ENCODE results near the gene CTNNA3. TPM values are rescaled to one million over a fixed set of nuclear protein-coding genes. Genes with fewer than 3 reads are reported as not detected.

CTNNA3 gene
- total and polyA plus RNA-seq, 4 donors = 0.38 to 8.9 (median 5.2) TPM

DNA sequence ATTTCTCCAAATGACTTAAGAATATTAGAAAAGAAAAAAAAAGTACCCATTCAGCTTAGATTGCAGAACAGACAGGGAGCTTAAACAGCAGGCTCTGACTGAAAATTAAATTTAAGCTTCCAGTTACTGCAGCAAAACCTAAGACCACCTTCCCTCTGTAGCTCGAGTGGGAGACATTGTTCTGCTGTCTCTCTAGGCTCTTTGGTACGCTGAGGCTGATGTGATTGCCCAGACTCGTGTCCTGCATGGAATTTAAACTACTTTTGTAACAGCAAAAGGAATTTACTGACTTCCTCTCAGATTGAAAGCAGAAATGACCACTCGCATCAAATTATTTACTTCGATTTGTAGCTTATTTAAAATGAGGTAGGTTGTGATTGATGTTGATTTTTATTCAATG is 645.6 kb downstream of the CTNNA3 start:
- Histone ChIP-seq H3K27me3 (ENCODE audit: control insufficient read depth in 1 of 2, insufficient read depth in 2 of 2, low read length in 1 of 2) (no peaks in the 10 kb centered on the region), H3K4me1 (ENCODE audit: control insufficient read depth in 1 of 2, insufficient read depth in 2 of 2, low read length in 2 of 2) (no peaks in the 10 kb centered on the region), H3K36me3 (ENCODE audit: control insufficient read depth in 1 of 2, insufficient read depth in 2 of 2, low read length in 1 of 2) (no peaks in the 10 kb centered on the region), H3K4me3 (ENCODE audit: low read length in 2 of 2) (no peak overlapping the region), H3K9me3 (ENCODE audit: control insufficient read depth, low read length) (no peaks in the 10 kb centered on the region), H3K27ac (ENCODE audit: low read depth in 1 of 2, low read length in 2 of 2) (no peak overlapping the region)
- WGBS, 2 donors = 29 to 39% methylated on average over 5 of the region's 5 CpGs
- DNase-seq (no peak), ATAC-seq (ENCODE audit: low FRiP score) (no peak)
- intact Hi-C loops (cut with DNase I) = no loop called here

DNA sequence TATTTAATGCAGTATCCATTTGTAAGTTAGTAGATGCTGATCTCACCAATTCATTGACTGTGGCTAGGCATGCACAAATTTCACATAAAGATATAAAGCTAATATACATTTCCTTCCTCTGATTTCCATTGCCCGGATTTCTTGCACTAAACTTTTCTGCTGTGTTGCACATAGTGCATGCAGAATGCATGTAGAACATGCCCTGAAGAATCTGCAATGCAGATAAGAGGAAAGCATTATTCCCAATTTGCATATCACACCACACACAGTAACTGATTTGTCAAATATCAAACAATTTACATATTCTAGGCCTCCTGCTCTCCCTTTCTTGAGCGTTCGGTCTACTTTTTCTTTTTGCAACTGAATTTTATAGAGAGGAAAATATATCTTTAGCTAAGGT is 646.0 kb downstream of the CTNNA3 start:
- ATAC-seq (ENCODE audit: low FRiP score) = no peak
- Histone ChIP-seq H3K27ac (ENCODE audit: low read depth in 1 of 2, low read length in 2 of 2) (no peak overlapping the region), H3K9me3 (ENCODE audit: control insufficient read depth, low read length) (no peaks in the 10 kb centered on the region), H3K4me3 (ENCODE audit: low read length in 2 of 2) (no peak overlapping the region), H3K27me3 (ENCODE audit: control insufficient read depth in 1 of 2, insufficient read depth in 2 of 2, low read length in 1 of 2) (no peaks in the 10 kb centered on the region), H3K36me3 (ENCODE audit: control insufficient read depth in 1 of 2, insufficient read depth in 2 of 2, low read length in 1 of 2) (no peaks in the 10 kb centered on the region), H3K4me1 (ENCODE audit: control insufficient read depth in 1 of 2, insufficient read depth in 2 of 2, low read length in 2 of 2) (no peaks in the 10 kb centered on the region)
- intact Hi-C loops (cut with DNase I) = no loop called here
- WGBS, 2 donors = 79 to 83% methylated on average over 3 of the region's 3 CpGs
- DNase-seq = no peak

DNA sequence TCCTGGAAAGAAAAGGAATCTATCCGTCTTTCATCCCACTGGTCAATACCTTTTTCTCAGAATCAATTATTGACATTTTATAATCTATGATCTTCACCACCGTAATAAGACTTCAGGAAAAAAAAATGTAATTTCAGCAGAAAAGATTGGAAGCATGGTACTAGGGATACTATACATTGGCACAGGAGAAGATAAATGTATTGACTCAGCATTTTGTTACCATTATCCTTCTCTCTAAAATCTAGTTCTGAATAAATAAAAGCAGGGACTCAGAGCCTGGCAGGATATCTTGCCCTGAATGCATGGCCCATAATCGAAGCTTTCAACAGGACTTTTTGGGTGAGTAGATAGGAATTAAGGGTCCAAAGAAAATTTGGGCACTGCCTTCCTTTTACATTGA is 649.5 kb downstream of the CTNNA3 start:
- no peak for DNase-seq

DNA sequence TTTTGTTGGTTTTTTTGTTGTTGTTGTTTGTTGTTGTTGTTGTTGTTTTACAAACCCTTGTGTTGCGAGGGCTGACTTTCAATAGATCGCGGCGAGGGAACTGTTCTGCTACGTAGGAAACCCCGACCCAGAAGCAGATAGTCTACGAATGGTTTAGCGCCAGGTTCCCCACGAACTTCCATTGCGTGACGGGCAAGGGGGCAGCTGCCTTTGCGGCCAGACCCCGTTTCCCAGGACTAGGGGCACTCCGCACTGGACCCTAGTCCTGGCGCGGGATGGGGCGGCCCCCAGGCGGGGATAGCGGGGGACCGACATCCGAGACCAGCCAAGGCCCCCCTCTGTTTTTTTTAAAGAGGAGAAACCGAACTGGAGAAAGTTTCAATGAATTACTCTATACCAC is 650.6 kb downstream of the CTNNA3 start:
- H3K36me3 ChIP-seq (ENCODE audit: control insufficient read depth in 1 of 2, insufficient read depth in 2 of 2, low read length in 1 of 2) = no peaks in the 10 kb centered on the region
- no peaks in the 10 kb centered on the region for H3K4me1 ChIP-seq (ENCODE audit: control insufficient read depth in 1 of 2, insufficient read depth in 2 of 2, low read length in 2 of 2)
- intact Hi-C loops (cut with DNase I) = no loop called here
- no peak overlapping the region for H3K4me3 ChIP-seq (ENCODE audit: low read length in 2 of 2)
- DNase-seq (no peak), ATAC-seq (ENCODE audit: low FRiP score) (no peak)
- H3K27ac ChIP-seq (ENCODE audit: low read depth in 1 of 2, low read length in 2 of 2) = no peak overlapping the region
- no peaks in the 10 kb centered on the region for H3K27me3 ChIP-seq (ENCODE audit: control insufficient read depth in 1 of 2, insufficient read depth in 2 of 2, low read length in 1 of 2)
- 91 to 93% methylated on average over 22 of the region's 22 CpGs for WGBS, 2 donors
- no peaks in the 10 kb centered on the region for H3K9me3 ChIP-seq (ENCODE audit: control insufficient read depth, low read length)

More for the DNA sequence above, 649.5 kb downstream of the CTNNA3 start:
- intact Hi-C loops (cut with DNase I) = no loop called here
- no peaks in the 10 kb centered on the region for H3K27me3 ChIP-seq (ENCODE audit: control insufficient read depth in 1 of 2, insufficient read depth in 2 of 2, low read length in 1 of 2)
- no peaks in the 10 kb centered on the region for H3K9me3 ChIP-seq (ENCODE audit: control insufficient read depth, low read length)
- no peaks in the 10 kb centered on the region for H3K4me1 ChIP-seq (ENCODE audit: control insufficient read depth in 1 of 2, insufficient read depth in 2 of 2, low read length in 2 of 2)
- no peak overlapping the region for H3K4me3 ChIP-seq (ENCODE audit: low read length in 2 of 2)
- WGBS, 2 donors = 92% methylated on average over 3 of the region's 3 CpGs
- H3K27ac ChIP-seq (ENCODE audit: low read depth in 1 of 2, low read length in 2 of 2) = no peak overlapping the region
- no peak for ATAC-seq (ENCODE audit: low FRiP score)
- H3K36me3 ChIP-seq (ENCODE audit: control insufficient read depth in 1 of 2, insufficient read depth in 2 of 2, low read length in 1 of 2) = no peaks in the 10 kb centered on the region

DNA sequence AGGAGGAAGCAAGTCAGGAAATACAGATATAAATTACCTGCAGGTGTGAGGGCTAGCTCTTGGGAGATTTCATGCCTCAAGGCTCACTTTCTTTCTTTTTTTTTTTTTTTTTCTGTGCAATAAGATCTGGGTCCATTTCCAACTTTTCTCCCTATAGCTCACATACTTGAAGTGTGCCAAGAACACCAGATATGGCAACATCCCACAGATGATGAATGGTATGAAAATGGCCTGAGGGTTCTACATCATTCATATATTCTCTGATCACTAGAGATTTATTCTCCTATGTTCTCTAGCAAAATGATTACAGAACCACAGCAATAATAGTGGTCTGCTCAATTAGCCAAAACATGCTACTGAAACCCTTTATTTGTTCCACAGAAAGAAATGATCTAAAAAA is 653.0 kb downstream of the CTNNA3 start:
- no peaks in the 10 kb centered on the region for H3K36me3 ChIP-seq (ENCODE audit: control insufficient read depth in 1 of 2, insufficient read depth in 2 of 2, low read length in 1 of 2)

DNA sequence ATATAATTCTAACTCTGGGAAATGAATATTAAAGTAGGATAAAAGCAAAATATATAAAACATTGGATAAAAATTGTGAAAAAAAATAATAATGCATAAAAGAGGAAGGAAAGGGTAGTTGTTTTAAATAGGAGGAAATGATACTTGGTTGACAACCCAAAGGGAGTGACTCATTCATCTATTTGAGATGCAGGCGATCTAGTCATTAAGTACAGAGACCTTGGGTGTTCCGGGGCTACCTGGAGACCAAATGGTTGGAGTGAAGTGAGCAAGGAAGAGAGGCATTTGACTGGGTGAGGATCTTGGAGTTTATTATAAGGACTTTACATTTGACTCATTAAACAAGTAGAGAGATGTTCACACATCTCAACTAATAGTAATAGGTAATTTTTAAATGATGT is 659.2 kb downstream of the CTNNA3 start:
- H3K27ac ChIP-seq (ENCODE audit: low read depth in 1 of 2, low read length in 2 of 2) = no peak overlapping the region
- intact Hi-C loops (cut with DNase I) = no loop called here
- 90 to 100% methylated on average over 2 of the region's 2 CpGs for WGBS, 2 donors

More for the DNA sequence above, 653.0 kb downstream of the CTNNA3 start:
- Histone ChIP-seq H3K27me3 (ENCODE audit: control insufficient read depth in 1 of 2, insufficient read depth in 2 of 2, low read length in 1 of 2) (no peaks in the 10 kb centered on the region), H3K9me3 (ENCODE audit: control insufficient read depth, low read length) (no peaks in the 10 kb centered on the region), H3K27ac (ENCODE audit: low read depth in 1 of 2, low read length in 2 of 2) (no peak overlapping the region), H3K4me1 (ENCODE audit: control insufficient read depth in 1 of 2, insufficient read depth in 2 of 2, low read length in 2 of 2) (no peaks in the 10 kb centered on the region), H3K4me3 (ENCODE audit: low read length in 2 of 2) (no peak overlapping the region)
- no peak for ATAC-seq (ENCODE audit: low FRiP score)
- intact Hi-C loops (cut with DNase I) = loop anchor here in 1 of 2 donors (2.0 kb wide), 1 partner anchor 20 kb away; no protein-coding TSS in a partner anchor
- DNase-seq = no peak

DNA sequence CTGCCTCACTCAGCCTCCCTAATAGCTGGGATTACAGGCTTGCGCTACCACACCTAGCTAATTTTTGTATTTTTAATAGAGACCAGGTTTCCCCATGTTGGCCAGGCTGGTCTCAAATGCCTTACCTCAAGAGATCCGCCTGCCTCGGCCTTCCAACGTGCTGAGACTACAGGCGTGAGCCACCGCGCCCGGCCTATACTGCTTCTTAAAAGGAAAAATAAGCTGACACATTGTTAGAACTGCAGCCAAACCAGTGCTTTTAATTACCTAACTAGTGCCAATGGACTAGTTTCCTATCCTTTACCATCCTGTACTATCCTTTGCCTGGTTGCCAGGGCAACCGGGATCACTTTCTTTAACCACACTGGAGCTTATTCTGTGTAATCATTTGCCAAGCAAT is 662.1 kb downstream of the CTNNA3 start:
- intact Hi-C loops (cut with DNase I) = no loop called here
- H3K4me3 ChIP-seq (ENCODE audit: low read length in 2 of 2) = no peak overlapping the region
- no peaks in the 10 kb centered on the region for H3K9me3 ChIP-seq (ENCODE audit: control insufficient read depth, low read length)
- WGBS, 2 donors = 94 to 95% methylated on average over 9 of the region's 9 CpGs
- H3K27me3 ChIP-seq (ENCODE audit: control insufficient read depth in 1 of 2, insufficient read depth in 2 of 2, low read length in 1 of 2) = no peaks in the 10 kb centered on the region
- H3K27ac ChIP-seq (ENCODE audit: low read depth in 1 of 2, low read length in 2 of 2) = no peak overlapping the region
- no peak for DNase-seq
- no peak for ATAC-seq (ENCODE audit: low FRiP score)
- no peaks in the 10 kb centered on the region for H3K4me1 ChIP-seq (ENCODE audit: control insufficient read depth in 1 of 2, insufficient read depth in 2 of 2, low read length in 2 of 2)
- no peaks in the 10 kb centered on the region for H3K36me3 ChIP-seq (ENCODE audit: control insufficient read depth in 1 of 2, insufficient read depth in 2 of 2, low read length in 1 of 2)

More for the DNA sequence above, 659.2 kb downstream of the CTNNA3 start:
- DNase-seq = no peak
- no peaks in the 10 kb centered on the region for H3K36me3 ChIP-seq (ENCODE audit: control insufficient read depth in 1 of 2, insufficient read depth in 2 of 2, low read length in 1 of 2)
- no peaks in the 10 kb centered on the region for H3K9me3 ChIP-seq (ENCODE audit: control insufficient read depth, low read length)
- no peaks in the 10 kb centered on the region for H3K27me3 ChIP-seq (ENCODE audit: control insufficient read depth in 1 of 2, insufficient read depth in 2 of 2, low read length in 1 of 2)
- no peak overlapping the region for H3K4me3 ChIP-seq (ENCODE audit: low read length in 2 of 2)
- no peaks in the 10 kb centered on the region for H3K4me1 ChIP-seq (ENCODE audit: control insufficient read depth in 1 of 2, insufficient read depth in 2 of 2, low read length in 2 of 2)
- no peak for ATAC-seq (ENCODE audit: low FRiP score)

DNA sequence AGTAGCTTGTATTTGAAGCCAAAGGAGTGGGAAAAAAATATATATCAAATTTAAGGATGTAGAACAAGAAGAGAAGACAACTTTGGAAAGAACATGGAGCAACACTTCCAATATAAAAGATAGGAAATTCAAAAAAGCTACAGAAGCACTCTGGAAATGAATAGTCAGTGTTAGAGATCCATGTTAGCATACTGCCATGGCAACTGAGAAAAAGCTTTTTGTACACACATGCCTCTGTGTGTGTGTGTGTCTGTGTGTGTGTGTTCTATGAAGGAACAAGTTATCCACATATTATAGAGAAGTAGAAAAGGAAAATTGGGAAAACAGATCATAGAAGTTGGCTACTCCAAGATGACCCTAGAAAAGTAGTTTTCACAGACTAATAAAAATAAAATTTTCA is 673.9 kb downstream of the CTNNA3 start:
- H3K9me3 ChIP-seq (ENCODE audit: control insufficient read depth, low read length) = no peaks in the 10 kb centered on the region
- H3K27ac ChIP-seq (ENCODE audit: low read depth in 1 of 2, low read length in 2 of 2) = no peak overlapping the region
- no peaks in the 10 kb centered on the region for H3K27me3 ChIP-seq (ENCODE audit: control insufficient read depth in 1 of 2, insufficient read depth in 2 of 2, low read length in 1 of 2)
- intact Hi-C loops (cut with DNase I) = no loop called here
- no peak overlapping the region for H3K4me3 ChIP-seq (ENCODE audit: low read length in 2 of 2)
- ATAC-seq (ENCODE audit: low FRiP score) (no peak), DNase-seq (no peak)
- no peaks in the 10 kb centered on the region for H3K36me3 ChIP-seq (ENCODE audit: control insufficient read depth in 1 of 2, insufficient read depth in 2 of 2, low read length in 1 of 2)
- H3K4me1 ChIP-seq (ENCODE audit: control insufficient read depth in 1 of 2, insufficient read depth in 2 of 2, low read length in 2 of 2) = no peaks in the 10 kb centered on the region

DNA sequence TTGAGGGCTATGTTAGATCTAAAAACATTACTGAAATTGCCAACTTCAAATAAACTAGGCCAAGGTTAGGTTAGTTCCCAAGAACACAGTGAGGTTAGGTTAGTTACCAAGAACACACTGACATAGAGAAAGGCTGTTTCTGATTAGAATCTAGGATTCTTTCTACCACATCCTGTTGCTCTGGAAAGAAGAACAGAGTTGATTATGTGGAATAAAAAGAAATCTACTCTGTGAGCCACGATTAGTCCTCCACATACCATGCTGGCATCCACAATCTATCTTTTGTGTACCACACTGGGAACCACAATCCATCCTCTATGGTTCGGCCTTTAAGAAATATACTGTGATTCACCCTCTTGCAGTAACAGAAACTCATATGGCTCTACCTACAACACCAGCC is 678.8 kb downstream of the CTNNA3 start:
- no peaks in the 10 kb centered on the region for H3K27me3 ChIP-seq (ENCODE audit: control insufficient read depth in 1 of 2, insufficient read depth in 2 of 2, low read length in 1 of 2)
- no peaks in the 10 kb centered on the region for H3K4me1 ChIP-seq (ENCODE audit: control insufficient read depth in 1 of 2, insufficient read depth in 2 of 2, low read length in 2 of 2)
- H3K9me3 ChIP-seq (ENCODE audit: control insufficient read depth, low read length) = no peaks in the 10 kb centered on the region
- no peak overlapping the region for H3K4me3 ChIP-seq (ENCODE audit: low read length in 2 of 2)
- no peak overlapping the region for H3K27ac ChIP-seq (ENCODE audit: low read depth in 1 of 2, low read length in 2 of 2)
- intact Hi-C loops (cut with DNase I) = no loop called here
- WGBS, 2 donors = 91 to 94% methylated on average over 2 of the region's 2 CpGs
- ATAC-seq (ENCODE audit: low FRiP score) (no peak), DNase-seq (no peak)
- H3K36me3 ChIP-seq (ENCODE audit: control insufficient read depth in 1 of 2, insufficient read depth in 2 of 2, low read length in 1 of 2) = no peaks in the 10 kb centered on the region
